OCI-LY7 (cell line): ENCODE results near the gene TCTN1.
A peak's percentile ranks its signal among the peaks of the same experiment; 100 is the strongest.

Experiments used
- CTCF ChIP-seq: fragments of 200-600 bp; sonication (generic); conservative IDR thresholded peaks from 2 replicates; pipeline ENCODE4 v1.5.1; 2014; ENCODE audit warnings: mild to moderate bottlenecking, antibody characterized with exemption, low read length, moderate library complexity, mixed read lengths
- EZH2phosphoT487 ChIP-seq: fragments of 200-600 bp; sonication (generic); IDR thresholded peaks from 2 replicates; pipeline ENCODE4 v1.6.1; 2018; ENCODE audit warnings: low read depth, borderline replicate concordance, mild to moderate bottlenecking, mixed run types, antibody characterized with exemption, low read length, moderate library complexity, mixed read lengths

GRCh38 chr12:110698171-110698902 is 84.4 kb downstream of the TCTN1 start:
- peak; percentile 85 for TF ChIP-seq CTCF
- no peak for TF ChIP-seq EZH2phosphoT487
